NCI-H1092 treated with DMSO at 0.1 percent for 48 hours (cell line): ENCODE data around the gene RCE1.

Experiments used
- DNase-seq: peaks from one replicate; lab custom pipeline; 2025; lab: John Stamatoyannopoulos, UW

The RCE1 gene

GRCh38 chr11:66886671-66887221 lies 43.5 kb downstream of the RCE1 start:
- DNase-seq, result no peak

- DNase-seq, result no peak
These were observed 44.3 kb downstream of the RCE1 start for GRCh38 chr11:66887526-66887925.

- no peak for DNase-seq
These were observed 45.0 kb downstream of the RCE1 start for GRCh38 chr11:66888282-66888681.

DNA sequence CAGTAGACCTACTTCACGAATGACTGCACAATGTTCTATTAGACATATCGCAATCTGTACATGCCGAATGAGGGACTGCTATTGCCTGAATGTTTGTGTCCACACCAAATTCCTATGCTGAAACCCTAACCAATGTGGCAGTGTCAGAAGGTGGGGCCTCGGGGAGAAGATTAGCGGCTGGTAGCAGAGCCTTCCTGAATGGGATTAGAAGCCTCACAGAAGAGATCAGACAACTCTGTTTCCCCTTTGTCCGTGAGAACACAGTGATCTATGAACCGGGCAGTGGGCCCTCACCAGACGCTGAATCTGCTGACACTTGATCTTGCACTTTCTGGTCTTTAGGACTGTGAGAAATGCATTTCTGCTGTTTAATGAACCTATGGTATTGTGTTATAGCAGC lies 46.7 kb downstream of the RCE1 start:
- DNase-seq, result no peak

- no peak for DNase-seq
These were observed 48.8 kb downstream of the RCE1 start for GRCh38 chr11:66891851-66892660.

GRCh38 chr11:66892911-66893310 lies 49.7 kb downstream of the RCE1 start:
- DNase-seq, result no peak

DNA sequence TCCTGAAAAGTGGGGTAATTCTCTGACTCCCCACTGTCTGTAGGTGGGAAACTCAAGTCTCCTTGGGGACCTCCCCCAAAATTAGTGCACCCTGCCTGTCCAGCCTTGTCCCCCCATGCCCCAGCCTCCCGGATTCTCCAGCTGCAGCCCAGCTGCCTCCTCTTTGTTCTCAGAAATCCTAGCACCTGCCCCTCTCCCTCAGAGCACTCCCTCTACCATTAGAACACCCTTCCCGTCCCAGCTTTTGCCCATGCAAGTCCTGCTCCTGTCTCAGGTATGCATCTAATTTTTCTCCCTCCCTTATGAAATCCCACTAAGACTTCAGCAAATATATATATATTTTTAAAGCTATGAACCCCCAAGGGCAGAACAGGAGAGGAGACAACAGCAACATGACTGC lies 50.9 kb downstream of the RCE1 start:
- DNase-seq, result peak; percentile 44
